GM19043 (cell line): ENCODE measurements around the gene TMEM86A.
A peak's percentile ranks its signal among the peaks of the same experiment; 100 is the strongest.
"Not testable (repeated sequence)": the region's sequence is repeated elsewhere in the genome, so short reads cannot be mapped to it uniquely, and the experiment has no call there.

Source experiments
- ATAC-seq: cut with Tn5 transposase; IDR thresholded peaks from one replicate; pipeline ENCODE4 v1.9.1; 2021; ENCODE audit warnings: low read depth; ENCODE audit not compliant: unreplicated experiment

Gene TMEM86A, protein sequence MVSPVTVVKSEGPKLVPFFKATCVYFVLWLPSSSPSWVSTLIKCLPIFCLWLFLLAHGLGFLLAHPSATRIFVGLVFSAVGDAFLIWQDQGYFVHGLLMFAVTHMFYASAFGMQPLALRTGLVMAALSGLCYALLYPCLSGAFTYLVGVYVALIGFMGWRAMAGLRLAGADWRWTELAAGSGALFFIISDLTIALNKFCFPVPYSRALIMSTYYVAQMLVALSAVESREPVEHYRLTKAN

DNA sequence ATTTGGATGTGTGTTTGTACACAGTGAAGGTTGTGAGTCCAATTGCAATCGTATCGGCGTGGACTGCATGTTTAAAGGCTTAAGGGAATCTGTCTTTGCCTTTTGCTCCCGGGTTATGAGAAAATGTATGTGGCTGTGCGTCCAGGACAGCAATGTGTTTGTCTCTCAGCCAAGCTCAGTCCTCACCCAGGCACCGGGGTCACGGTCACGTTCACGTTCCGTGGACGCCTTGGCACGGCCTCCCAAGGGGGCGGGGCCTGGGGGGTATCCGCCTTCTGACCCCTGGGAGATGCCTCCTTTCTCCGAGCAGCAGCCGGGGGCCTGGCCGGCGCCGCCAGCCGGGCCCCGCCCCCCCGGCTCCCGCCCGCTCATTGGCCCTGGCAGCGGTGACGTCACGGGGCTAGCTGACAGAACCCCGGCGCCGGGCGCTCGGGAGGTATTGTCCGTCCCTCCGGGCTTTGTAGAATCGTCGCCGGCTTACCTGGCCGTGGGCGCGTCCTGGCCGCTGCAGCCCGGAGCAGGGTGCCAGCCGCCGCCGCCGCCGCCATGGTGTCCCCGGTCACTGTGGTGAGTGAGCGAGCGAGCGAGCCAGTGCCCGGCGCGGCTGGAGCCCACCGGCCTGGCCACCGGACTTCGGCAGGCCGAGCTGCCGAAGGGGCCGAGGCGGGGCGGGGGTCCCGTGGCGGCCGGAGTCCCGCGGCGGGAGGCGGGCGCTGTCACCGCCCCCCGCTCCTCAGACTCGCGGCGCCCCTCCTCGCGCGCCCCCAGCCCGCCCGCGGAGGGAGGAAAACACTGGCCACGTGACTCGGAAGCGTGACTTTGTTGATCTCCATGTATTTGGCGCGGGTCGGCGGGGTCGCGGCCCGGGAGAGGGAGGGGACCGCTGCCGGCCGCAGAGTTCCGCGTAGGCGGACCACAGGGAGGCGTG is at the start of gene TMEM86A:
TSS of gene TMEM86A (plus strand) at position 439 of the 928 bp plus-strand sequence. CDS start at position 547, 108 bp downstream.
- ATAC-seq, result peak; percentile 92

DNA sequence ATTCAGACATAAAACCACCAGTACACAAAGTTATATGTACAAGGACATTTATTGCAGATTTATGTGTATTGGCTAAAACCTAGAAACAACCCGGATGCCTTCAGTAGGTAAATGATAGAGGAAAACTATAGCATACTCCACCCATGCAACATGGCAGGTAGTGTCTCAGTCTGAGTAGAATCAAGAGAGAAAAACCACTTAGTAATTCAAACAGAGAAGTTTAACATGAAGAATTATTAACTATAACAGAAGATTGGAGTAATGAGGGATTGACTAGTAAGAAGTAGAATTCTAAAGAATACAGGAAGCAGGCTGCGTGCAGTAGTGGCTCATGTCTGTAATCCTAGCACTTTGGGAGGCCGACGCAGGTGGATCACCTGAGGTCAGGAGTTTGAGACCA is 48.2 kb upstream of the TMEM86A start:
- peak; percentile 54 for ATAC-seq

DNA sequence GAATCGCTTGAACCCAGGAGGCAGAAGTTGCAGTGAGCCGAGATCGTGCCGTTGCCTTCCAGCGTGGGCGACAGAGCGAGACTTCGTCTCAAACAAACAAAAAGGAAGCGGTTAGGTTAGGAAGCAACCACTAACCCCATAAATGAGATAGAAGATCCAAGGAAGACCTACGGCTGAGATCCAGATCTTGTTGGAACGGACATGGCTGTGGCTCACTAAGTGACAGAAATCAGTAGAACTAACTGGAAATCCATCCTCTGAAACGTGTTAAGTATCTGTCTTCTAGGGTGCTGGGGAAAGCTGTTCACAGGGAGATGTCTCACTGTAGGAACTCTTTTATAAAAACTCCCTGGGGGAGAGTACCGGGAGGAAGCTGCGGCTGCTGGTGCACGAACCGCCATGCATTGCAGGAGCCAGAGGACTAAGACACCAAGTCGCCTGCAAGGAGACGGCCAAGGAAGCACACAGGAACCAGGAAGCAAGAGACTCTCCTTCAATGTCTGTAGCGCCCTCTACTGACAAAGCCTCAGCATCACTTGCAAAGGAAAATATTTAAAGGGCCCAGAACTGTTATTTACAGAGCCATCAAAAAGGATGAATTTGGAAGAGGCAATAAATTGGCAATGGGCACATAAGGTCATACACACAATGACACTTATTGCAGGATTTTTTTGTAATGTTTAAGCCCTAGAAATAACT is 47.6 kb upstream of the TMEM86A start:
- ATAC-seq, result peak; percentile 80

DNA sequence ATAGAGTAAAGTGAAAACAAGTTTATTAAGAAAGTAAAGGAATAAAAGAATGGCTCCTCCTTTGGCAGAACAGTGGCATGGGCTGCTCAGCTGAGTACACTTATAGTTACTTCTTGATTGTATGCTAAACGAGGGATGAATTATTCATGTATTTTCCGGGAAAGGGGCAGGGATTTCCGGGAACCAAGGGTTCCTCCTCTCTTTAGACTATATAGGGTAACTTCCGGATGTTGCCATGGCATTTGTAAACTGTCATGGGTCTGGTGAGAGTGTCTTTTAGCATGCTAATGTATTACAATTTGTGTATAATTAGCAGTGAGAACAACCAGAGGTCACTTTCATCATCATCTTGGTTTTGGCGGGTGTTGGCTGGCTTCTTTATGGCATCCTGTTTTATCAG is 40.9 kb upstream of the TMEM86A start:
- ATAC-seq, result no peak

DNA sequence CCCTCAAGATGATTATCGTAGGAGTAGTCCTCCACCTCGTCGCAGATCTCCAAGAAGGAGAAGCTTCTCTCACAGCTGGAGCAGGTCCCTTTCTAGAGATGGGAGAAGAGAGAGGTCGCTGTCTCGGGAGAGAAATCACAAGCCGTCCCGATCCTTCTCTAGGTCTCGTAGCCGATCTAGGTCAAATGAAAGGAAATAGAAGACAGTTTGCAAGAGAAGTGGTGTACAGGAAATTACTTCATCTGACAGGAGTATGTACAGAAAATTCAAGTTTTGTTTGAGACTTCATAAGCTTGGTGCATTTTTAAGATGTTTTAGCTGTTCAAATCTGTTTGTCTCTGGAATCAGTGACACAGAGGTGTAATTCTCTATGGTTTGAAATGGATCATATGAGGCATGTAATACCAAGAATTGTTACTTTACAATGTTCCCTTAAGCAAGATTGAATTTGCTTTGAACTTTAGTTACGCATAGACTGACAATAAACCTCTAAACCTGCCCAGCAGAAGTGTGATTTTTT is 33.2 kb upstream of the TMEM86A start:
- not testable (repeated sequence) for ATAC-seq

DNA sequence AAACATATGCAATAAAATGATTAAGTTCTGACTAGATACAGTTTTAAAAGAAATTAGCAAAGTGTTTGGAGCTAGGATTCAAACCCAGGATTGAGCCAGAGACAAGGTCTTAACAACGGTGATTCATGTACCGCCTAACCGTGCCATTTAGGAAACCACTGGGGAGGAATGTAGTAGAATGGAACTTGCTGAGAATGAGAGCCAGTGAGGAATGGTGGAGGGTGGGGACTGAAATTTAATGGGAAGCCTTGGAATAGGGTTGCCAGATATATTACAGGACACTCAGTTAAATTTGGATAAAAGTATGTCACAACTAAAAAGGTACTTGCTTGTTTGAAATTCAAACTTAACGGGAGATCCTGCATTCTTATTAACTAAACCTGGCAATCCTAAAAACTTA is 30.4 kb upstream of the TMEM86A start:
- ATAC-seq, result no peak

DNA sequence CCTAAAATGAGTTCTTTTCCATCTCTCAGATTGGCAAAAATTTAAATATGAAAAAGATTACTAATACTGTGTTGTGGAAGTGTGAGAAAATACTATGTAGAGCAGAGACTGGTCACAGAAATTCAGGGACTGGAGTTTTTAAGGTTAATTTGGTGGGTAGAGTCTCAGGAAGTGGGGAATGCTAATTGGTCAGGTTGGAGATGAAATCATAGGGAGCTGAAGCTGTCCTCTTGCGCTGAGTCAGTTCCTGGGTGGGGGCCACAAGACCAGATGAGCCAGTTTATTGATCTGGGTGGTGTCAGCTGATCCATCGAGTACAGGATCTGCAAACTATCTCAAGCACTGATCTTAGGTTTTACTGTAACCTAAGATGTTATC is 29.4 kb upstream of the TMEM86A start:
- ATAC-seq, result no peak

DNA sequence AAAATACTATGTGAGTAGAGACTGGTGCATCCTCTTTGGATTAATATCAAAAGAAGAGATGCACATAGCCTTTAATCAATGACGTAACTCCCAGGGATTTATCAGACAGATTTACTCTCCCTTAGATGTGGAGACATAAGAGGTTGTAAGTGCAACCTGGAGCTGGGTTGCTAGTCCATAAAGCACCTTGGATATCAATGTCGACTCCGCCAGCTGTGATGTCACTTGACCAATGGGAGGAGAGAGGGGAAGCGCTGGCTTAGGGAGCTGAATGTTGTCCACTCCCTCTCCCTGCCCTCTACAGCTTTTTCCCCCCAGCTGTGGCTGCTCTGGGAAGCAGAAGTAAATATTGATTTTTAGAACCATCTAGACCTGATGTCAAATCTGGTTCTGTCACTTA is 28.9 kb upstream of the TMEM86A start:
- no peak for ATAC-seq

DNA sequence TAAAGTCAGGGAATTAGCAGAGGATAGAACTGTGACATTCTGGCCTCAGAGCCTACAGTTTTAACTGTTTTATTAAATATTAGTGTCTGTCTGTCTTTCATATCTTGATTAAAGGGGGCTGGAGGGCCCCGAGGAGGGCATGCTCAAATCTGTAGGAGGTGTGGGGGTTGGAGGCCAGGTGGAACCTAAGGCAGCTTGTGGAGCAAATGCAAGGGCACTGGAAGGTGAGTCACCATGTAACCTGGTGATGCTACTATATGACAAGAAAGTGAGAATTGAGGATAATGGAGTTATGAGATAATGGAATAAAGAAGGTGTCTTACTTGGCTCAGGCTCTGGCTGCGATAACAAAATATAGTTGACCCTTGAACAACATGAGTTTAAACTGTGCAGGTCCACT is 27.3 kb upstream of the TMEM86A start:
- ATAC-seq, result no peak

DNA sequence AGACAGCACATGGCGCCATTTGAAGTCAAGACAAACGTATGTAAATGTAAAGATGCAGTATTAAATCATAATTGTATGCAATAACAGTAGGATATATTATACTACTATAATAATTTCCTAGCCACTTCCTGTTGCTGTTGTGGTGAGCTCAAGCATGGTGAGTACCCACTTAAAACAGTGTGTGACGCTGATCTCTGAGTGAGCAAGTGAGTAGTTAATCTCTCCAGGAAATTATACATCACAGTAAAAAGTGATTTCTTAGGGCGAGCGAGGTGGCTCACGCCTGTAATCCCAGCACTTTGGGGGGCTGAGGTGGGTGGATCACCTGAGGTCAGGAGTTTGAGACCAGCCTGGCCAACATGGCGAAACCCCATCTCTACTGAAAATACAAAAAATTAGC is 26.4 kb upstream of the TMEM86A start:
- not testable (repeated sequence) for ATAC-seq

DNA sequence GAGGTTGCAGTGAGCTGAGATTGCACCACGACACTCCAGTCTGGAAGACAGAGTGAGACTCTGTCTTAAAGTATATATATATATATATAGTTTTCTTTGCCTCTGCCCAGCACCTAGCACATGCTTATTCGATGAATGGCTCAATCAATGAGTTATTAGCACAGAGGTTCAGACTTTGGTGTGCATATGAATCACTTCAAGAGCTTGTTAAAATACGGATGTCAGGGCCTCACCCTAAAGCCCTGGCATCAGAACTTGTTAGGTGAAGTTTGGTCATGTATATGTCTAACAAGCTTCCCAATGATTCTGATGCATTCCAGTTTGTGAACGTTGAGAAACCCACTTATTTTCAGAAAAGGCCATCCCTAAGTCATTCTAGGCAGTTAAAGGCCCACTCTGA is 21.8 kb upstream of the TMEM86A start:
- no peak for ATAC-seq

DNA sequence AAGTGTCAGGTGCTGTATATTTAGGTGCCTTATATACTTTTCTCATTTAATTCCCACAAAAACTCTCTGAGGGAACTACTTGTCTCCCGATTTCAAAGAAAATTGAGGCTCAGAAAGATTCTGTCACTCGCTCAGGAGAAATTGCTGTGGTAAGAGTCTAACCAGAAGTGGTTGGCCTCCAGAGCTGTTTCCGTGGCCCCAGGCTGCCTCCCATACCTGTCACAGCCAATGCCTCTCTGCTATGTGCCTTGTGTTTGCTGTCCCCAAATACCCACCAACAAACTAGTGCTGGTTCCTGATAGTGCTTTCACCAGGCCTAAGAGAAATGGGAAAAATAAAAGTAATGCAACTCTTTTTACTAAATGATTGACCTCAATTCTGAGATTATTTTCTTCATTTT is 21.0 kb upstream of the TMEM86A start:
- no peak for ATAC-seq

DNA sequence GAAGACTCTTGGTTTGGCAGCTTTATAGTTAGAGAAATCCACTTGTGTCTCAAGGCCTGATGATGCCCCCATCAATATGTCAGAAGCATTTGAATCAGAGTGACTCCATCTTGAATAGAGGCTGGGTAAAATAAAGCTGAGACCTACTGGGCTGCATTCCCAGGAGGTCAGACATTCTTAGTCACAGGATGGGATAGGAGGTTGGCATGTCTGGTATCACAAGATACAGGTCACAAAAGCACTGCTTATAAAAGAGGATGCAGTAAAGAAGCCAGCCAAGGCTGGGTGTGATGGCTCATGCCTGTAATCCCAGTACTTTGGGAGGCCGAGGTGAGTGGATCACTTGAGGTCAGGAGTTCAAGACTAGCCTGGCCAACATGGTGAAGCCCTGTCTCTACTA is 16.6 kb upstream of the TMEM86A start:
- ATAC-seq, result not testable (repeated sequence)

DNA sequence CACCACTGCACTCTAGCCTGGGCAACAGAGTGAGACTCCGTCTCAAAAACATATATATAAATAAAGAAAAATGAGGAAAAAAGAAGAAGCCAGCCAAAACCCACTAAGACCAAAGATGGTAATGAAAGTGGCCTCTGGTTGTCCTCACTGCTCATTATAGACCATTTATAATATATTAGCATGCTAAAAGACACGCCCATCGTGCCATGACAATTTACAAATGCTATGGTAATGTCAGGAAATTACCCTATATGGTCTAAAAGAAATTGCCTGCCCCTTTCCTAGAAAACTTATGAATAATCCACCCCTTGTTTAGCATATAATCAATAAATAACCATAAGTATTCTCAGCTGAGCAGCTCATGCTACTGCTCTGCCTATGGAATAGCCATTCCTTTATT is 16.1 kb upstream of the TMEM86A start:
- no peak for ATAC-seq

DNA sequence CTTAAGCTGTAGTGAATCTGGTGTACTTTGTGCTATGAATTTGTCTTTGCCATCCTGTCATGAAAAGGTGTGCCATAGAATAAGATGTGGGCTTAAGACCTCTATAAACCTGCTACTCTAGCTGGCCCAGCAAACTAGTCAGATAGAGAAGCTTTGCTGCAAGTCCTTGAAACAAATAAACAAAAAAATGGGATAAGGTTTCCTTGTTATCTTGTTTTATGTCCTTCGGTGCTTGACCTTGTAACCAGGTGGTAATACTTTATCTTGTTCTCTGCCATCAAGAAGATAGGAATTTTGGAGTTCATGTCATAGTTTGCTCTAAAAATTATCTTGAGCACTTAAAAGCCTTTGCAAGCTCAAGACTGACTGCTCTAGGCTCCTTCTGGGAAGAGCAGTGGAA is 14.3 kb upstream of the TMEM86A start:
- ATAC-seq, result no peak

DNA sequence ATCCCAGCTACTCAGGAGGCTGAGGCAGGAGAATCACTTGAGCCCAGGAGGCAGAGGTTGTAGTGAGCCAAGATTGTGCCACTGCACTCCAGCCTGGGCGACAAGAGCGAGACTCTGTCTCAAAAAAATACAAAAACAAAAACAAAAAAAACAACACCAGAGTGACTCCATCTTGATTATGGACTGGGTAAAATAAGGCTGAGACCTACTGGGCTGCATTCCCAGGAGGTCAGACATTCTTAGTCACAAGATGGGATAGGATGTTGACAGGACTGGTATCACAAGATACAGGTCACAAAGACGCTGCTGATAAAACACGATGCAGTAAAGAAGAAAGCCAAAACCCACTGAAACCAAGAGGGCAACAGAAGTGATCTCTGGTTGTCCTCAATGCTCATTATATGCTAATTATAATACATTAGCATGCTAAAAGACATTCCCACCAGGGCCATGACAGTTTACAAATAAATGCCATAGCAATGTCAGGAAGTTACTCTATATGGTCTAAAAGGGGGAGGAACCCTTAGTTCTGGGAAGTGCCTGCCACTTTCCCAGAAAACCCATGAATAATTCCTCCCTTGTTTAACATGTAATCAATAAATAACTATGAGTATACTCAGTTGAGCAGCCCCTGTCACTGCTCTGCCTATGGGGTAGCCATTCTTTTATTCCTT is 7.0 kb upstream of the TMEM86A start:
- not testable (repeated sequence) for ATAC-seq

DNA sequence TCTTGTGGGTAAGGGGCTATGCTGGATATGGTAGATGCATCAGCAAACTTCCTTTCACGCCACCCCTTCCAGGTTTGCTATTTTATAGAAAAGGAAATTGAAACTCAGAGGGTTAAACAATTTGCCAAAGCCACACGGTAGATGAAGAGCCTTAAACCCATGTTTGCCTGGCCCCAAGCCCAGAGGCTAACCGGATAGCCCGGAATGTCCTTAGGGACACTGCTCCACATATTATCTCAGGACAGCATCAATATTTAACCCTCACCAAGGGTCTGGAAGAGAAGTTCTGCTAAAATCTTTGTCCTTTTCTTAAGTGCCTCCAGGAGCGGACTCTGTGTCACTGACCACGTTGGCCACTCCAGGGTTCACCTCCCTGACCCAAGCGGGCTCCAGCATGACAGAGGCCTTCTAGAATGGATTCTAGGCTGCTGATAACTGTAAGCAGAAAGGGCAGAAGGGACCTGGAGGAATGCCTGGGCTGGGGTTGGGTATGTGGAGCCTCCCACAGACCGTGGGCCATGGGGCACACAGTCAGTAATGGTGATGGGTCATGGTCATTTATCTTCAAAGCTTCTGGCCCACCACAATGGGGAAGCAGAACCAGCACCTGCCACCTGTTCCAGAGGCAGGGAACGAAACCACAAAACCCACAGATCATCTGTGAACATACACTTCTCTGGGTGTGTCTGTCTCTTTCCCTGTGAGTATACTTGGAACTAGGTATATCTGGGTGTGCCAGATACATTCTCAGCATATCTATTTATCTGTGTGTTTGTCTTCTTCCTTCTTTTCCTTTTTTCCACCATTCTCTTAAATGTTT is 5.4 kb upstream of the TMEM86A start:
- no peak for ATAC-seq

DNA sequence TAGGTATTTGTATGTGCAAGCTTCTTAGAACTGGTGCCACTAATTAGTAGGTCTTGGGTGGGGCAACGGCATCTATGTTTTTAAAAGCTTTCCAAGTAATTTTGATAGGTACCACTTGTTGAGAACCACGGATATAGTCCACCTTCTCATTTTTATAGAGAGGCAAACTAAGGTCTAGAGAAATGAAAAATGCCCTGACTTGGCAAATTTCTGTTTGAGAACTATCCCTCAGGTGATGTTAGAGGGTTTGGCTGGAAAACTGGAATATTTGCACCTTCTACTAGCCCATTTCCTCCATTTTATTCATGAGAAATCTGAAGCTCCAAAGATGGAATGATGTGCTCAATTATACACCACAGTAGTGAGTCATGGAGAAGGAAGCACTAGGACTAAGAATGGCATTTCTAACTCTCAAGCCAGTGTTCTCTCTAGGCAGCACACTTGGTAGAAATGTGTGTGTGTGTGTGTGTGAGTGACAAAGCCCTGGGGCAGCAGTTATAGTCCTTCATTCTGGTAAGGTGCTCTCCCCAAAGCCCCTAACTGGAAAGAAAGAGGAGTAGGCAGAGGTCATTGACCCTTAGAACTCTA is 1.8 kb upstream of the TMEM86A start:
- no peak for ATAC-seq

DNA sequence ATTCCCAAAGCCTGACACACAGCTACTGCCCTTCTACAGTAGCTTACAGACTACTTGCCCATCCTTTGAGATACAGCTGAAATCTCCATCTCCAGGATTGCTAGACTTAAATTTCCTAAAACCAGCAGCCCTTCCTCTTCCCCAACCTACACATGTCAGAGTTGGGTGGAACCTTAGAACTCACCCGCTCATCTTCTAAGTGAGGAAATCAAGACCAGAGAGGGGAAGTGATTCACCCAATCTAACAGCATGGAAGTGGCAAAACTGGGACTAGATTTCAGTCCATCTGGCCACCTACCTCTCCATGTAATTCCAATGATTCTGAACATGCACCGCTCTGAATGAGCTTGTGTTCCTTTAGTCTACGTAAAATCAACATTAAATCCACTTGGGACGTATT is 1.0 kb upstream of the TMEM86A start:
- ATAC-seq, result no peak

DNA sequence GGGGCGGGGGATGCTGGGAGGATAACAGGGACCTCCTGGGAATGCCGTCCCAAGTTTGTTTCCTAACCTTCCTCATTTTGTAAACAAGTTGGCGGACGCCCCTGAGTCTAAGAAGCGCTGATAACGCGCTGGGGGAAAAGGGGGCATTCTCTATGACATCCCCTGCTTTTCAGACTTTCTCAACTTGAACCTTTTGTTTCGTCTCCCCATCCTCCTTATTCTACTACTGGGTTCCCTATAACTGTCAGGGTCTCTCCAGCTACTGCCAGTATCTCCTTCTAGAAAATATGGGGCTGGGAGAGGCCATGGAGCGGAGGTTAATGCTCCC is 654 bp downstream of the TMEM86A start:
- no peak for ATAC-seq
